ENCODE data around the gene TTYH3.

The TTYH3 gene

DNA sequence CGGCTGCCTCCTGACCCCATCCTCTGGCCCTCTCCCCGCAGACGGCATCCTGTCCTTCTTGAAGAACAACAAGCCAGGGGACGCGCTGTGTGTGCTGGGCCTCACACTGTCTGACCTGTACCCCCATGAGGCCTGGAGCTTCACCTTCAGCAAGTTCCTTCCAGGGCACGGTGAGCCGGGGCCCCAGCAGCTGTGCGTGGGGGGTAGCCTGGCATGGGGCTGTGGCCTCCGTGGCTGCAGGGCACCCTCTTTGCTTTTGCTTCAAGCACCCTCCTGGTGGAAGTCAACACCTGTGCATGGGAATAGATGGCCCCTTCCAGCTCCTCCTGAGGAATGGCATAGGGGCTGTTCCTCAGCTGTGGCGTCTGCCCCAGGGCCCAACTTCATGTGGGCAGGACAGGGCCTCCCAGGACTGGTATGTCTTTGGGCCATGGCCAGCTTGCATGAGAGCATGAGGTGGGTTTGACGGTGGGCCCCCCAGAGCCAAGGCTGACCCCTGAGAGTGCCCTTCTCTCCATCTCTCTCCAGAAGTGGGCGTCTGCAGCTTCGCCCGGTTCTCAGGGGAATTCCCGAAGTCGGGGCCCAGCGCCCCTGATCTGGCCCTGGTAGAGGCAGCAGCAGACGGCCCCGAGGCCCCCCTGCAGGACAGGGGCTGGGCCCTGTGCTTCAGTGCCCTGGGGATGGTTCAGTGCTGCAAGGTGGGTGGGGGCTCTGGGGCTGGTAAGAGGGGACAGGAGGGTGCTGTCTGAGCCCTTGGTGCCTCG lies 76.9 kb downstream of the TTYH3 start:
- DNase-seq (no peak), ATAC-seq (no peak)

DNA sequence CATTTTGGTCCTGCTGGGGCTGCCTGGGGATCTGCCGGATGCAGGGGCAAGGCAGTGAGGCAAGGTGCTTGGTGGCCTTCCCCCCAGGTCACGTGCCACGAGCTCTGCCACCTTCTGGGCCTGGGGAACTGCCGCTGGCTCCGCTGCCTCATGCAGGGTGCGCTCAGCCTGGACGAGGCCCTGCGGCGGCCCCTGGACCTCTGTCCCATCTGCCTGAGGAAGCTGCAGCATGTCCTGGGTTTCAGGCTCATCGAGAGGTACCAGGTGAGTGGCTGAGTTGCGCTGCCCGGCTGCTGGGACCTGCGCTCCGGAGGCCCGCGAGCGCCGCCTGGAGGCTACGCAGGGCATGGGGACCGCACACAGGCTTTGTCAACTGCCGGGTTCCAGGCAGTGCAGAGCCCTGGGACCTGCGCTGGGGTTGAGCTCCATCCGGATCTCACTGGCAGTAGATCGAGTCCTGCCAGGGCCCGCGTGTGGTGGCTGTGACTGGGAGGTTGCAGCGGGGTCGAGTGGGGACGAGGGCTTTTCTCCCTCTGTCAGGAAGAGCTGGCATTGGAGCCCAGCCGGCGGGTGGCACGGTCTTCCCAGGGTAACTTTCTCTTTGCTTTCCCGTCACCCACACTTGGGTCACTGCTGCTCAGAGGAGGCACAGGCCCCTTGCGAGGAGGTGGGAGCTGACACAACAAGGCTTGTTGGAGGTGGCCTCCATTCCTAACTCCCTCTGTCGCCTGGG lies 77.9 kb downstream of the TTYH3 start:
- peak; percentile 92 for ATAC-seq
- peak; percentile 83 for DNase-seq

DNA sequence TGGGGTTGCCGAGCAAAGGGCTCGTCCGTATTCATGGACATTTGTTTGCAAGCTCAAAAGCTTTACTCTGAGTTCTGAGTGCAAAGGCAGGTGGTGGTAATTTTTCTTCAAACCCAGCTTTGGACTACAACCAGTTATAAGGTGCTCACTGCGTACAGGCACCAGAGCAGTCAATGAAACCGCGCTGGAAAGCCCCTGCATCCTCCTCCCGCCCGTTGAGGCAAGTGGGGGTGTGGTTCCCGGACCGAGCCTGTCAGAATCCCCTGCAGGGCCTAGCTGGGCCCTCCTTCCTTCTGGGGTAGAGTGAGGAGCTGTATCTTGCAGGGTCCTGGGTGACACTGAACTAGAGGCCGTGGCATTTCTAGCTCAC lies 78.5 kb downstream of the TTYH3 start:
- DNase-seq (no peak), ATAC-seq (no peak)

DNA sequence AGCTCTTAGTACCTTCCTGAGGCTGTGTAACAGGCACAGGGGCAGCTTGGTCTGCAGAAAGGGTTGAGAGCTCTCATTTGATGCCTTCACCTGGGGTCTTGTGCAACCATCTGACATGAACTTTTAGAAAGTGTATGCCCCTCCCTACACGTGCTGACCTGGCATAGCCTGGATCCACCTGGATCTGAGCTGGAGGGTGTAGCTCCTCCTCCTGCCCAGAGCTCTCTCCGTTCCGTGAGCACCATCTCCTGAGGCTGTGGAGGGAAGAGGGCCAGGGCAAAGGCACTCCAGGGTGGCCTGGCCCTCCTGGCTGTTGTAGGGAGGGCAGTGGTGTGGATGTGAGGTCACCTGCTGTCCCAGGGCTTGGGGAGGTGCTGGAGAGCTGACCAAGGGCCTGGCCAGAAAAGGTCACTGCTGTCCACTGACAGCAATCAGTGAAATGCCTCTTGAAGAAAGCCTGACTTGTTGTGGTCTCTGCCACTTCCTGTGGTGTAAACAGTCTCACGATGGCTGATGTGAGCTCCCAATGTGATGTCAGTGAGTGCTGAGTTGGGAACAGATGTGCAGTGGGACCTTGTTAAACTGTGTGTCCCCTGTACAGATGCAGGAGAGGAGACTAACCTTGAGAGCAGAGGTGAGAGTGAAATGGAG lies 79.2 kb downstream of the TTYH3 start:
- DNase-seq (no peak), ATAC-seq (peak; percentile 24)

DNA sequence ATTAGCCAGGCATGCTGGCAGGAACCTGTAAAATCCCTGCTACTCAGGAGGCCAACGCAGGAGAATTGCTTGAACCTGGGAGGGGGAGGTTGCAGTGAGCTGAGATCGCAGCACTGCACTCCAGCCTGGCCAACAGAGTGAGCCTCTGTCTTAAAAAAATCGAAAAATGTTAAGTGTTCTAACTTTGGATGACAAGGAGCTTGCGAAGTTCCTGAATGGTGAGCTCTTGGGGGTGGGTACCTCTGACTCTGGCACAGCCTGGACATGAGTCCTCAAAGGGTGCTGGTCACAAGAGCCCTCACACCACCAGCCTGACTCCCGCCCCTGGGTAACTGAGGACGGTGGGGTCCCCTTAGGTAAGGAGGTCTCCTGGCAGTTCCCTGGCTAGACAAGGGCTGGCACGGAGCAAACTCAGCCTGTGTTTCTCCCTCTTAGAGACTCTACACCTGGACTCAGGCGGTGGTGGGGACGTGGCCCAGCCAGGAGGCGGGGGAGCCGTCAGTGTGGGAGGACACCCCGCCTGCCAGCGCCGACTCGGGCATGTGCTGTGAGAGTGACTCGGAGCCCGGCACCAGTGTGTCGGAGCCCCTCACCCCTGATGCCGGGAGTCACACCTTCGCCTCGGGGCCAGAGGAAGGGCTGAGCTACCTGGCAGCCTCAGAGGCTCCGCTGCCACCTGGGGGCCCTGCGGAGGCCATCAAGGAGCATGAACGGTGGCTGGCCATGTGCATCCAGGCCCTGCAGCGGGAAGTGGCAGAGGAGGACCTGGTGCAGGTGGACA lies 80.3 kb downstream of the TTYH3 start:
- no peak for DNase-seq
- no peak for ATAC-seq

DNA sequence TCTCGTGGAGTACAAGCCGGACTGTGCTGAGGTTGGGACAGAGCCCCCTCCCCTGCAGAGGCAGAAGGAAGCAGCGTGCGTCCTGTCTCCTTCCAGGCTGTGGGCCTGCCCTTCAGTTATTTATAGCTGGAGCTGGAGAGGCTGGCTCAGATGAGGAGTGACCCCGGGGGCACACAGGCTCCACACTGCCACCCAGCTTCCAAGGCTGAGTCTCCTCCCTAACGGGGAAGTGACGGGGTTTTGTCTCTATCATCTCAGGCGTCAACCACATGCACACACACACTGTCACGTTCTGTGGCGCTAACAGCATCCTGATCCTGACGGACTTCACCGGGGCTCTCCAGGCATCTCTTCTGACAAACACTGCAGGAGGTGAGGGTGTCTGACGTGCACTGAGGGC lies 81.6 kb downstream of the TTYH3 start:
- no peak for ATAC-seq
- DNase-seq = no peak

DNA sequence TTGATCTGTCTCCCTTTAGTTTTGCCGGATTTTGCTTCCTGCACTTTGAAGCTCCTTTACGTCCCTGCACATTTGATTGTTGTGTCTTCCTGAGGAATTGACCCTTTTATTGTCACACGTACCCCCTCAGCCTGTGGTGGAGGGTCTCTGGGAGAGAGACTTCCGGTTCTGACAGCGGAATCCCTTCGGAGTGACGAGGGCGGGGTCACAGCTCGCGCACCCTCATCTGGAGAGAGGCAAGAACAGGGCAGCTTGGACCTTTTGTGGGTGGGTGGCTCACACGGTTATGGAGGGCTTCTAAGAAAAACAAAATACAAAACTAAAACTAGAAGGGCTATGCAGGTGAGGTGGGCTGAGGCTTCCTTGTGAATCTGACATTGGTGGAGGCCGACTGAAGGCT lies 82.2 kb downstream of the TTYH3 start:
- no peak for DNase-seq
- no peak for ATAC-seq
